GM12892 (cell line): ENCODE results near the gene TAF10.

Experiments
- DNase-seq: peaks from one replicate; pipeline ENCODE4 v3.0.0; 2011; ENCODE audit not compliant: insufficient read length
- FAIRE-seq: peaks from 2 replicates; lab custom pipeline; 2011; peaks lifted over from hg19 to GRCh38; lab: Jason Lieb, UNC
- POLR2A ChIP-seq: IDR thresholded peaks from 2 replicates; pipeline ENCODE4 v1.6.1; 2011; ENCODE audit warnings: low read depth, low read length, control low read depth
- POLR2AphosphoS5 ChIP-seq: IDR thresholded peaks from 2 replicates; pipeline ENCODE4 v1.6.1; 2011; ENCODE audit warnings: low read depth, low read length, control low read depth
- TAF1 ChIP-seq: IDR thresholded peaks from 2 replicates; pipeline ENCODE4 v1.6.1; 2011; ENCODE audit warnings: low read depth, mild to moderate bottlenecking, control low read depth, low read length, borderline replicate concordance

Gene TAF10

DNA sequence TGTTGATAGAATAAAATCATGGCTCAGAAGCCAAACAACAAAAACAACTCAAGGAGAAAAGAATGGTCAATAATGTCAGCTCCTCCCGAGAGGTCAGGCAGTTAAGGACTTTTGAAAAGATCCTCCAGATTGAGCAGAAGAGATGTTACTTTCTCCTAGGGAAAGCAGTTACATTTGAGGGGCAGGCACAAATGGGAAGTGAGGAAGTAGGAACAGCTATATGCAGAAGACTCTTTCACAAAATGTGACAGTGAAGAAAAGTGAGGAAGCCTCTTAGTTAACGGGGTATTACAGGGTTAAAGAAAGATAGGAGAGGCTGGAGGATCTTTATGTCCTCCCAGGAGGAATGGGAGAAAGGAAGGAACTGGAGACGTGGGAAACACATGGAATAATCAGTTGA lies 40.2 kb upstream of the TAF10 start:
- no peak for FAIRE-seq
- TF ChIP-seq TAF1 (no peak), POLR2AphosphoS5 (no peak), POLR2A (no peak)
- DNase-seq: no peak

DNA sequence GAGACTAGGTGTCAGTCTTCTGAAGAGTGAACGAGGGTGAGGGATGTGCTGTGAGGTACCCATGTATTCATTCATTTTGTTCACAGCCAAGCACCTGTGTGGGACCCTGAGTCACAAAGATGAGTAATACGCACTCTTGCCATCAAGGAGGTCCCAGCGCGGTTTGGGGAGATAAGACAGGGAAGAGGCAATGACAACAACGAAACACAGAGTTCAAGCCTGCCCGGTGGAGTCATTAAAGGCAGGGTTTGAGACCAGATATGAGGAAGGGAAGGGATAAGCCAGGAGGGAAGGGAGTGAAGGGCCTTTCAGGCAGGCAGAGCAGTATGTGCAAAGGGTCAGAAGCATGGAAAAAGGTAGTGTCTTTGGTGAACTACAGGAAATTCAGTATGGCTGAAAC lies 39.0 kb upstream of the TAF10 start:
- DNase-seq: no peak
- no peak for FAIRE-seq
- no peak for TF ChIP-seq POLR2AphosphoS5
- no peak for TF ChIP-seq POLR2A
- TF ChIP-seq TAF1: no peak

DNA sequence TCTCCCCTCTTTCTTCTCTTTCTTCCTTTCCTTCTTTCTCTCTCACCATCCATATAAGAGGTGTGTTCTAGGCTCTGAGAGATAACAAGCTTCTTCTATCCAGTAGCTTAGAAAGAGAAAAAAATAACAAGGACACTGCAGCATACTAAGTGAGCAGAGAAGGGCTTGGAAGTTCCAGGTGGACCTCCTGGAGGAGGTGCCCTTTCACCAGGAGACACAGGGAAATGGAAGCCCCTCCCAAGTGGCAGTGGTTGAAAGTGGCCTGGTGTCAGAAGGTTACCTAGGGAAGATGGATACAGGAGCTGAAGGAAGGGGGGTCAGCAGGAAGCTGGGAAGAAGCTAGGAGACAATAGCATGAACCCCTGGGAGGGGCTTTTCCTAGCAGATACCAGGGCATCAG lies 38.1 kb upstream of the TAF10 start:
- FAIRE-seq (no peak), DNase-seq (no peak)
- no peak for TF ChIP-seq POLR2AphosphoS5
- no peak for TF ChIP-seq TAF1
- TF ChIP-seq POLR2A: no peak

DNA sequence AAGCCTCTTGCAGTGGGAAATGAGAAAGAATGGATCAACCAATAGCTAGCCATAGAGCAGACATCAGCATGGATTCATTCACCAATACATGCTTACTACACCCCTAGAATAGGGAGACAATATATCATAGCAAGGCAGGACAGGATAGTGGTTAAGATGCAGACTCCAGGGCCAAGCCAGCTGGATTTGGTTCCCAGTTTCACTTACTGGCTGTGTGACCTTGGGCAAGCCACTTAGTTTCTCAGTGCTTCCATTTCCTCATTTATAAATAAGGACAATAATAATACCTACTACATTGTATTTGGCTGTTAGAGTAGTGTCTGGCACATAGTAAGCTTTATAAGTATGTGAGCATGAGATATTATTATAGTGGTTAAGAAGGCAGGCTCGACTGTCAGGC lies 36.5 kb upstream of the TAF10 start:
- DNase-seq (no peak), FAIRE-seq (no peak)

DNA sequence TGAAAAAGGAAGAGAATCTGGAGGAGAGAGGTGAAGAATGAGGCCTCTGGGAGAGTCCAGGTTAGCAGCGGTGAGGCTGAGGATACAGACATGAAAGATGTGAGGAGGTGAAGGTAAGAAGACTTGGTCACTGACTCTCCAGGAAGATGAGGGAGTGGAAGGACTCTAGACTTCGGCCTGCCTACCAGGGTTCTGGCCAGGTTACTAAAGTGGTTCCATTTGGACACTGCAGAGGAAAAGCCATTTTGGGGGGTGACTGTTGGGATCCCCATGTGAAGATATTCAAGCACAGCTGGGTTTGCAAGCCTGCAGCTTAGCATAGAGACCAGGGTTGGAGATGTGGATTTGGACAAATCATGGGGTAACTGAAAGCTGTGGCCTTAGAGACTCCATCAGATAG lies 35.8 kb upstream of the TAF10 start:
- no peak for FAIRE-seq
- no peak for TF ChIP-seq TAF1
- TF ChIP-seq POLR2AphosphoS5: no peak
- no peak for TF ChIP-seq POLR2A
- no peak for DNase-seq

More for the DNA sequence above, 36.5 kb upstream of the TAF10 start:
- TF ChIP-seq TAF1 (no peak), POLR2AphosphoS5 (no peak), POLR2A (no peak)

DNA sequence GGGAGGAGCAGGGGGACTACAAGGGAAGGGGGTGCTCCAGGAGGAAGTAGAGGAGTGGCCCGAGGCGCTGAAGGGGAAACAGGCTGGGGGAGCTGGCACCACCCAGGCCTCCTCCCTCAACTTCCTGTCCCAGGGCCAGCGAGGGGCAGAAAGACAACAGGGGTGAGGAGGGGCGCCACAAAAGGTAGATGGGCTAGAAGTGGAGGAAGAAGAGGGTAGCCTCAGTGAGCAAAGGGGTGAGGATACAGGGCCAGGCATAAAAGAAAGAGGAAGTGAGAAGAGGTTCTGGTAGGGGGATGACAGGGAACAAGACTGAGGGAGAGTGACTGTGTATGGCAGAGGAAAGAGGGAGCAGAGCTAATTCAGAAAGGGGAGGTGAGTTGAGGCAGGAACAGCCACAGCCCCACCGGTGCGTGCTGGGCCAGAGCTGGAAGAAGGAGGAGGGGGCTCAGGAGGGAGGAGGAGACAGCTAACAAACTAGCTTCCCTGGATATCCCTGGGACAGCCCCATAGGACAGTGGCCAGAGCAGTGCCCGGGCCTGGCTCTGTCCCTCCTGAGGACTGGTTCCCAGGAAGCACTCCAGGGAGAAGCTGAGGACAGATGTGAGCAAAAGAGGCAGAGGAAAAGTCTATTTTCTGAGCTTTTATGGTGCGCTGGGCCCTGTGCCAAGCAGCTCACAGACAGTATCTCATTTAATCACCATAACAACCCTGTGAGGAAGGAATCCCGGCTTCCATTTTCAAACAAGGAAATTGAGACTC lies 35.1 kb upstream of the TAF10 start:
- DNase-seq (no peak), FAIRE-seq (peak; percentile 99)

DNA sequence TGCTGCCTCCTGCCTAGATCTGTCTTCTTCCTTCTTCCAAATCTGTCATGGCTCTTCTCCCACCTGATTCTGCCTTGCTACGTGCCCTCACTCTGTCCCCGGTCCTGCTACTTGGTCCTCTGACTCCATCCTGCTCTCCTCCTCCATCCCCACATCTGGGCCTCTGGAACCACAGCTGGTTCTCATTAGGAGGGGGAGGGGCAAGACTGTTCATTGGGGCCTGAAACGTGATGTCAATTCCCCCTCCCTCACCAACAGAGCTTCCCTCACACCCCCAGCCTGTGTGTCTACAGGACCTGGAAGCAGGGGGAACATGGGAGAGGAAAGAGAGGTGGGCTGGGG lies 34.5 kb upstream of the TAF10 start:
- DNase-seq (no peak), FAIRE-seq (no peak)
- TF ChIP-seq POLR2A (no peak), TAF1 (no peak), POLR2AphosphoS5 (no peak)

More for the DNA sequence above, 35.1 kb upstream of the TAF10 start:
- TF ChIP-seq TAF1 (no peak), POLR2AphosphoS5 (no peak), POLR2A (no peak)

DNA sequence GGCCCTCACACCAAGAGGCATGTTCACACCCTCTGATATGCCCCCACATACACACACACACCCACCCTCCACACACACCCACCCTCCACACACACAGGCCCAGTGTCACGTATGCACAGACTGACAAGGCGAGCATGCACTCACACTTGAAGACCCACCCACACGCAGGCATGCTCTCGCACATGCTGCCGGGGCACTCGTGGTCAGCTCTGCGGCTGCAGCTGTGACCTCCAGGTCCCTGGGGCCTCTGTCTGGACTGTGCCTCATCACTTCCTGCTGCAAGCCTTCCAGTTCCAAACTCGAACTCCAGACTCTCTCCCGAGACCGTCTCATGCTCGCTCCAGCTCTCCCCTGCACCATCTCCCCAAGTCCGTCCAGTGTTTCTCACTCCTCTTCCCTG lies 34.1 kb upstream of the TAF10 start:
- TF ChIP-seq TAF1 (no peak), POLR2AphosphoS5 (no peak), POLR2A (no peak)

DNA sequence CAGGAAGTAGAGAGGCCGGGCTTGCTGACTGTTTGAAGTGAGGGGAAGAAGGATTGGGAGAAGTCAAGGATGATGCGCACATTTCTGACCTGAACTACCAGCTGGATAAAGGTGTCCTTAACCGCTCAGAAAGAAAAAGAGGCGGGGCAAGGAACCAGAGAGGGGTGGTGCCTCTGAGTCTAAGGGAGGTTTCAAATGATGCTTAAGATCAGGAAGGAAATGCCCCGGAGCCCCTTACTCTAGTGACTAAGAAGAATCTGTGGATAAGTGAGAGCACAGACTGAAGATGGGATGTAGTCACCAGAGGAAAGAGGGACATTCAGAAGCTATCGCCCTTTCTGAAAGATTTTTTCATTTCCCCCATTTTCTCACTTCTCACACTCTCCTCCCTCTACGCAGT lies 30.9 kb upstream of the TAF10 start:
- FAIRE-seq: no peak
- DNase-seq: no peak
- TF ChIP-seq TAF1 (no peak), POLR2AphosphoS5 (no peak), POLR2A (no peak)

More for the DNA sequence above, 34.1 kb upstream of the TAF10 start:
- no peak for DNase-seq
- FAIRE-seq: no peak

DNA sequence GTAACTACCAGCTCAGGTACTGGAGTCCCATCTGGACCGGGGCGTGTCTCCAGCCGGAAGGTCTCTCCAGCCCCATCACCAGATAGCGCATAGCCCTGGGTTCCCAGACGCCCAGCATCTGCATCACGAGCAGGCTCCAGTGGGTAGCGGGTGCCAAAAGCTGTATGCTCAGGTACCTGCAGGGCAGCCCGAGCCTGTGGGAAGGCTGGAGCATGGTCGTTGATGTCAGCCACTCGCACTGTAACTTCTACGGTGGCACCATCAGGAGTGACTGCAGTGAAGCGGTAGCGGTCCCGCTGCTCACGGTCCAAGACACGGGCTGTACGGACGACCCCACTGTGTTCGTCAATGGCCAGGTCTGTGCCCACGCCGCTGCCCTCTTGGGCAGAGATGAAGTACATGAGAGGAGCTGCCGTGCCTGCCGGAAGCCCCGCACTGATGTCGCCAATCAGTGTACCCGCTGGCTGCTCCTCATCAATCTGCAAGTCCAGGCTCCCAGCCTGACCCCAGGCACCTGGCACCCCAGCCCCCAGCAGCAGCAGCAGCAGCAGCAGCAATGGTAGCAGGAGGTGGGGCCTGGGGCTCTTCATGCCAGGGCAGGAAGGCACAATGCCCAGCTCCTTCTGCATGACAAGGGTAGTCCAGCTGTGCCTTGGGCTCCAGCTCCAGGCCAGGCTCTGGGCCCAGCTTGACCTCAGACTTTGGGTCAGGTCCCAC lies 29.1 kb upstream of the TAF10 start:
- TF ChIP-seq POLR2A (no peak), TAF1 (no peak), POLR2AphosphoS5 (no peak)
- FAIRE-seq (no peak), DNase-seq (no peak)

DNA sequence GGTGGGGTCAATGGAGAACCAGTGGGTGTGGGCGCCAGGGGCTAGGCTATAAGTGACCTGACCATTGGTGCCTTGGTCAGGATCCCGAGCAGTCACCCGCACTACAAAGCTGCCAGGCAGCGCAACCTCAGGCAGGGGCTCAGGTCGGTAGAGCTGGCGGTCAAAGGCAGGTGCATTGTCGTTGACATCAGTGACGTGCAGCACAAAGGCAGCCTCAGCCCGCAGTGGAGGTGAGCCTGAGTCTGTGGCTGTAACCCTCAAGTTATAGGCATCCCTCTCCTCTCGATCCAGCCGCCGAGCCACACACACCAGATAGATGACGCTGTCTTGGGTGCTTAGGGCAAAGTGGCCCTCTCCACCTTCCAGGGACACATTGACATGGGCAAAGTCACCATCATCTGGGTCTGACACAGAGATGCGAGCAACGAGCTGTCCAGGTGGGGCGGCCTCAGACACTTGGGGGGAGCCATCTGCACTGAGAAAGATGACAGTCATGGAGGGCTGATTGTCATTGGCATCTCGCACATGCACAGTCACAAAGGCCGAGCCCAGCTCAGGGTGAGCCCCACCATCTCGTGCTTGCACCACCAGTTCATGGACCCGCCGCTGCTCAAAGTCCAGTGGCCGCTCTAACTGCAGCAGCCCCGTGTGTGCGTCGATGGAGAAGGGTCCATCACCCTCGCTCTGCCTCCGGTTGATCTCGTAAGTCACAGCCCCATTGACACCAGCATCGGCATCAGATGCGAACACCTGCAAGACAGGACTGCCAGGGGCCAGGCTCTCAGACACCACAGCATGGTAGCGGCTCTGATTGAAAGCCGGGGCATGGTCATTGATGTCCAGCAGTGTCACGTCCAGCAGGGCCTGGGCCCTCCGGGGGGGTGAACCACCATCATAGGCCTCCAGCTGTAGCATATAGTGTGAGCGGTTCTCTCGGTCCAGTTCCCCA lies 28.3 kb upstream of the TAF10 start:
- no peak for FAIRE-seq
- TF ChIP-seq POLR2AphosphoS5: no peak
- no peak for TF ChIP-seq POLR2A
- no peak for TF ChIP-seq TAF1
- no peak for DNase-seq

DNA sequence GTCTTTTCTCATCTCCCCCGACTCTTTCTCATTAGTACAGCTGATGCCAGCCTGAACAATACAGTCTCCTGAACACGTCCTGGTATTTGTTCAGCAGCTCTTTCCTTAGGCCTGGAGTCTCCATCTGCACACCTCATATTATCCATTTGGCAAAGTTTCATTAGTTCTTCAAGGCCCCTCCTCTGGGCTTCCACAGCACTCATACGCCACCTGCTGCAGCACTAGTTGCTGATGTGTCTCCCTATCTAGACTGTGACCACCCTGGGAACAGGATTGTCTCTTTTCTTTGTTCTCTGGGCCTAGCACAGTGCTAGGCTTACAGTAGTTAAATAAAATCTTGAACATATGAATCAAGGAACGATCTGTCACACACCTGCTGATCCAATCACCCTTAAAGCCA lies 26.4 kb upstream of the TAF10 start:
- no peak for FAIRE-seq
- no peak for TF ChIP-seq POLR2AphosphoS5
- TF ChIP-seq TAF1: no peak
- TF ChIP-seq POLR2A: no peak
- no peak for DNase-seq
